Endothelial cell of umbilical vein (primary cell): ENCODE measurements around the gene OLA1.

ENCODE experiments used
- EZH2 ChIP-seq: IDR thresholded peaks from 2 replicates; pipeline ENCODE4 v1.6.1; 2012; ENCODE audit warnings: borderline replicate concordance, low read depth, mild to moderate bottlenecking, moderate library complexity, low read length, inconsistent platforms; ENCODE audit not compliant: severe bottlenecking
- GATA2 ChIP-seq: IDR thresholded peaks from 2 replicates; pipeline ENCODE4 v1.7.0; 2011; ENCODE audit warnings: low read depth, mild to moderate bottlenecking, moderate library complexity, mixed read lengths, low read length; ENCODE audit not compliant: insufficient read length, insufficient read depth
- POLR2A ChIP-seq: IDR thresholded peaks from 2 replicates; pipeline ENCODE4 v1.6.1; 2012; ENCODE audit warnings: low read depth, mild to moderate bottlenecking, control low read depth, low read length
- POLR2AphosphoS5 ChIP-seq: IDR thresholded peaks from 2 replicates; pipeline ENCODE4 v1.6.1; 2012; ENCODE audit warnings: low read depth, mild to moderate bottlenecking, control low read depth, low read length, moderate library complexity; ENCODE audit not compliant: insufficient read depth
- TF ChIP-seq, protein P1 (sequence below), 2 donors: IDR thresholded peaks; 1 replicate in 1 of 2; 2 replicates in 1 of 2; pipeline ENCODE4 v1.5.1; 2011; ENCODE audit warnings: low read length in 2 of 2, mild to moderate bottlenecking in 2 of 2, moderate library complexity in 2 of 2, control low read depth in 1 of 2, inconsistent platforms in 1 of 2, low read depth in 1 of 2; ENCODE audit not compliant: insufficient read depth in 1 of 2; ENCODE audit errors: extremely low read depth in 1 of 2

DNA sequence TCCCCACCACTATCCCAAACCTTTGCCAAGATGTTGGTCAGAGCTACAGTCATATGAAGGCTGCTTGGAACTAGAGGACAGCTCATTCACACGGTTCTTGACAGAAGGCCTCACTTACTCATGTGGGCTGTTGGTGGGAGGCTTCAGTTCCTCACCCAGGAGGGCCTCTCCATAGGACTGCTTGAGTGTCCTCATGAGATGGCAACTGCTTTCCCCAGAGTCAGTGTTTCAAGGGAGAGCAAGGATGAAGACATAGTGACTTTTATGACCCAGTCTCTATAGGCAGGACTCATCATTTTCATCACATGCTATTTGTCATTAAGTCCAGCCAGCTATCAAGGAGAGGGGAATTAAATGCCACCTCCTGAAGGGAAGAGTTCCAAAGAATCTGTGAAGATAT lies 33.4 kb upstream of the OLA1 start:
- TF ChIP-seq POLR2A: no peak
- no peak for TF ChIP-seq POLR2AphosphoS5
- no peak for TF ChIP-seq EZH2
- TF ChIP-seq GATA2: no peak
- TF ChIP-seq, protein P1, sequence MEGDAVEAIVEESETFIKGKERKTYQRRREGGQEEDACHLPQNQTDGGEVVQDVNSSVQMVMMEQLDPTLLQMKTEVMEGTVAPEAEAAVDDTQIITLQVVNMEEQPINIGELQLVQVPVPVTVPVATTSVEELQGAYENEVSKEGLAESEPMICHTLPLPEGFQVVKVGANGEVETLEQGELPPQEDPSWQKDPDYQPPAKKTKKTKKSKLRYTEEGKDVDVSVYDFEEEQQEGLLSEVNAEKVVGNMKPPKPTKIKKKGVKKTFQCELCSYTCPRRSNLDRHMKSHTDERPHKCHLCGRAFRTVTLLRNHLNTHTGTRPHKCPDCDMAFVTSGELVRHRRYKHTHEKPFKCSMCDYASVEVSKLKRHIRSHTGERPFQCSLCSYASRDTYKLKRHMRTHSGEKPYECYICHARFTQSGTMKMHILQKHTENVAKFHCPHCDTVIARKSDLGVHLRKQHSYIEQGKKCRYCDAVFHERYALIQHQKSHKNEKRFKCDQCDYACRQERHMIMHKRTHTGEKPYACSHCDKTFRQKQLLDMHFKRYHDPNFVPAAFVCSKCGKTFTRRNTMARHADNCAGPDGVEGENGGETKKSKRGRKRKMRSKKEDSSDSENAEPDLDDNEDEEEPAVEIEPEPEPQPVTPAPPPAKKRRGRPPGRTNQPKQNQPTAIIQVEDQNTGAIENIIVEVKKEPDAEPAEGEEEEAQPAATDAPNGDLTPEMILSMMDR (IDR thresholded peaks at IDR 0.05; ENCODE audit: extremely low read depth in 1 of 2, insufficient read depth in 1 of 2, low read depth in 1 of 2, low read length in 2 of 2): no peak
